ENCODE results near the gene CDC42. TPM values are rescaled to one million over a fixed set of nuclear protein-coding genes. Genes with fewer than 3 reads are reported as not detected.

CDC42 gene
- total RNA-seq, 1 donor = 525 TPM

DNA sequence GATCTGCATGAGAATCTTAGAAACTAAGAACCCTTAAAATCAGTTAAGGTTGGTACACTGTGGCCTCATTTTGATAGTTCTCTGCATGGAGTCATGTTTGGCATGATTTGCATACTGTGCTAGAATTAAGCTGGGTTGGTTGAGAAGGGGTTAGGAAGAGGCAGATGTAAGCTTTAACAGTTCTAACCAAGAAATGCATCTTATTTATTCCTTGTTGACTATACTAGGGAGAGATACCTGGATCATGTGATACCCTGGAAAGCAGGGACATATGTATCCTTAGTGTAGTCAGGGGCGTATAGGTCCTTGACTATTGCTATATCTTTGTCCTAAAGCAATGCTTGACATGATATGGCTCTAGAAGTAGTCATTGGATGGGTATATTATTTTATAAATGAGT is 41.0 kb downstream of the CDC42 start:
- TF ChIP-seq, protein P1, sequence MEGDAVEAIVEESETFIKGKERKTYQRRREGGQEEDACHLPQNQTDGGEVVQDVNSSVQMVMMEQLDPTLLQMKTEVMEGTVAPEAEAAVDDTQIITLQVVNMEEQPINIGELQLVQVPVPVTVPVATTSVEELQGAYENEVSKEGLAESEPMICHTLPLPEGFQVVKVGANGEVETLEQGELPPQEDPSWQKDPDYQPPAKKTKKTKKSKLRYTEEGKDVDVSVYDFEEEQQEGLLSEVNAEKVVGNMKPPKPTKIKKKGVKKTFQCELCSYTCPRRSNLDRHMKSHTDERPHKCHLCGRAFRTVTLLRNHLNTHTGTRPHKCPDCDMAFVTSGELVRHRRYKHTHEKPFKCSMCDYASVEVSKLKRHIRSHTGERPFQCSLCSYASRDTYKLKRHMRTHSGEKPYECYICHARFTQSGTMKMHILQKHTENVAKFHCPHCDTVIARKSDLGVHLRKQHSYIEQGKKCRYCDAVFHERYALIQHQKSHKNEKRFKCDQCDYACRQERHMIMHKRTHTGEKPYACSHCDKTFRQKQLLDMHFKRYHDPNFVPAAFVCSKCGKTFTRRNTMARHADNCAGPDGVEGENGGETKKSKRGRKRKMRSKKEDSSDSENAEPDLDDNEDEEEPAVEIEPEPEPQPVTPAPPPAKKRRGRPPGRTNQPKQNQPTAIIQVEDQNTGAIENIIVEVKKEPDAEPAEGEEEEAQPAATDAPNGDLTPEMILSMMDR (IDR thresholded peaks at IDR 0.05; ENCODE audit: insufficient read depth, low read length) = no peak
- no peak overlapping the region for H3K4me3 ChIP-seq (ENCODE audit: low read depth, low read length)
- DNase-seq (ENCODE audit: low read depth) = no peak

DNA sequence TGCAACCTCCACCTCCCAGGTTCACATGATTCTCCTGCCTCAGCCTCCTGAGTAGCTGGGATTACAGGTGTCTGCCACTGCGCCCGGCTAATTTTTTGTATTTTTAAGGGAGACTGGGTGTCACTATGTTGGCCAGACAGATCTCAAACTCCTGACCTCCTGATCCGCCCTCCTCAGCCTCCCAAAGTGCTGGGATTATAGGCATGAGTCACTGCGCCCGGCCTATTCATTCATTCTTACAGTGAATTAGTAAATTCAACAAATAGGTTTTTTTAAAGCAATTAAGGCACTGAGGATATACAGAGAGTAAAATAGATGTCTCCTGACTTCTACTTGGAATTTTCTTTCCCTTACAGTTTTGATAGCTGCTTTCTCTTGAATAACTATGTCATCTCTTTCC is 43.5 kb downstream of the CDC42 start:
- no peak overlapping the region for H3K4me3 ChIP-seq (ENCODE audit: low read depth, low read length)
- DNase-seq (ENCODE audit: low read depth) = no peak
- TF ChIP-seq, protein P1 (IDR thresholded peaks at IDR 0.05; ENCODE audit: insufficient read depth, low read length) = no peak

DNA sequence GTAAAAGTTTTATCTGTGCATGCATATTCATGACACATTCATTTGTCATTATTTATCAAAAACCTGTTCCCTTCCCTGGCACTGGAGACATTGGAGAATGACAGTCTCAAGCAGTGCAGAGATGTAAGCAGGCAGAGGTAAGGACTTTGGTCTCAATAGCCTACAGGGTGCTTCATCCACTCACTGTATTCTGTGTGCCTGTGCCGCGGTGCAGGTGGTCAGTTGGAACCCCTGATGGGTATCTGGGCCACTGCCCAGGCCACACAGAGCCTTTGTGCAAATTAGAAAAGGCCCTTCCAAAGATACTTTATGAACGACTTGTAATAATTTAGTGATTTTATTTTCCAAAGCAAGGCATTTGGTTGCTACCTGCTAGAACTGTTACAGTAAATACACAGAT is 44.0 kb downstream of the CDC42 start:
- TF ChIP-seq, protein P1 (IDR thresholded peaks at IDR 0.05; ENCODE audit: insufficient read depth, low read length) = no peak
- DNase-seq (ENCODE audit: low read depth) = no peak
- H3K4me3 ChIP-seq (ENCODE audit: low read depth, low read length) = no peak overlapping the region

DNA sequence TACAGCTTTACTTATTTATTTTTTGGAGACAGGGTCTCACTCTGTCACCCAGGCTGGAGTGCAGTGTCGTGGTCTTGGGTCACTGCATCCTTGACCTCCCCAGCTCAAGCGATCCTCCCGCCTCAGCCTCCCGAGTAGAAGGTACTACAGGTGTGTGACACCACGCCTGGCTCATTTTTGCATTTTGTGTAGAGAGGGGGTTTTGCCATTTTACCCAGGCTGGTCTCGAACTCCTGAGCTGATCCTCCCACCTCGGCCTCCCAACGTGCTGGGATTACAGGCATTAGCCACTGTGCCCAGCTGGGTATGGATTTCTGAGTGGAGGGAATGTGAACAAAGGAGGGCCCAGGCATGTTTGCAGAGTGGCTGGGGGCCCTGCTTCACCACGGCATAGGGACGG is 46.2 kb downstream of the CDC42 start:
- no peak for DNase-seq (ENCODE audit: low read depth)
- TF ChIP-seq, protein P1 (IDR thresholded peaks at IDR 0.05; ENCODE audit: insufficient read depth, low read length) = no peak
- no peak overlapping the region for H3K4me3 ChIP-seq (ENCODE audit: low read depth, low read length)

DNA sequence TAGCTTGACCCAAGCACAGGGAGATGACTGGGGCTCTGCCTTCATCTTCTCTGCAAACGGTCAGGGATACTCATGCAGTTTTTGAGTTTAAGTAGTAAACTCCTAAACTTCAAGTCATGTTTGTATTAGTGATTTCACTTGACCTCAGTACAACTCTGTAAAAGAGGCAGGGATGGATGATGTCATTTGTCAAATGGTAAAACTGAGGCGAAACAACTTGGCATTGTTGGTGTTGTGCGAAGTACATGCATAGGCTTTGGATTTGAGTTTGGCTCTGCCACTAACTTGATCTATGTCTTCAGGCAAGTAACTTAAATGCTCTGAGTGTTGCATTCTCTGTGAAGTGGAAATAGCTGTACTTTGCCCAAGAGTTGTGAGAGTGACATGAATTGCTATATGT is 47.7 kb downstream of the CDC42 start:
- no peak for DNase-seq (ENCODE audit: low read depth)
- TF ChIP-seq, protein P1 (IDR thresholded peaks at IDR 0.05; ENCODE audit: insufficient read depth, low read length) = no peak
- H3K4me3 ChIP-seq (ENCODE audit: low read depth, low read length) = no peak overlapping the region

DNA sequence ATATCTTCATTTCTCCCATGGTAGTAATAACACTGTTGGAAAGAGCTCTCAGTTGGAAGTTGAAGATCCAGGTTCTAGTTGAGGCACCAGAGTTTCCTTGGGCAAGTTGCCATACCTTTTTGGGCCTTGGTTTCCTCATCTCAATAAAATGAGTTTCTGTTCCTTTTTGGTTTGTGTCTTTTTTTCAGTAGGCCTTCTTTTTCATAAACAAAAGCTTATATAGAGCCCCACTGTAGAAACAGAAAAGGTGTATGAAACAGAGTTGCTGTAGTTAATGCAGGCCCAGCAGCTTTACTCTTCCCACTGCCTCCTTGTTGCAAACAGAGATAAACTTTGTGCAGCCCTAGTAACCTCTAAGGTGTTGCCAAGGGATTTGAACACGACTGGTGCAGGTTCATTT is 48.7 kb downstream of the CDC42 start:
- TF ChIP-seq, protein P1 (IDR thresholded peaks at IDR 0.05; ENCODE audit: insufficient read depth, low read length) = no peak
- no peak overlapping the region for H3K4me3 ChIP-seq (ENCODE audit: low read depth, low read length)
- DNase-seq (ENCODE audit: low read depth) = no peak

DNA sequence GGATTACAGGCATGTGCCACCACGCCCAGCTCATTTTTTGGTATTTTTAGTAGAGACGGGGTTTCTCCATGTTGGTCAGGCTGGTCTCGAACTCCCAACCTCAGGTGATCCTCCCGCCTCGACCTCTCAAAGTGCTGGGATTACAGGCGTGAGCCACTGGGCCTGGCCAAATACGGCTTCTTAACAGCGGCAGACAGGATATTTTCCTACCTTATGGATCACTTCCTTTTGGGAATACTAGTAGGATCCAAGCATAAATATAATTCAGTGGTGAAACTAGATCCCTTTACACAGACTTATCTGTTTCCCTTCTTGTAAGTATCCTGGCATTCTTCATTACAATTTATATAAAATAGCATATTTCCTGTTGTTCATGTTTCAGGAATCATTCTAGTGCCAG is 49.5 kb downstream of the CDC42 start:
- TF ChIP-seq, protein P1 (IDR thresholded peaks at IDR 0.05; ENCODE audit: insufficient read depth, low read length) = no peak
- DNase-seq (ENCODE audit: low read depth) = no peak
- H3K4me3 ChIP-seq (ENCODE audit: low read depth, low read length) = no peak overlapping the region
